ENCODE data around the gene NUCB2. TPM values are rescaled to one million over a fixed set of nuclear protein-coding genes. Genes with fewer than 3 reads are reported as not detected.

NUCB2 gene
- total and polyA plus RNA-seq, 2 of the 13 experiments (the other 11 are each of a cell fraction or from before 2014, with no cell fraction given), result 54.2 to 82.4 TPM

GRCh38 chr11:17368551-17368950, 92.0 kb downstream of the NUCB2 start:
- Histone ChIP-seq H3K79me2 (ENCODE audit: insufficient read depth, low read length) (peaks cover 5% of the 10 kb centered on the region), H3K9ac (ENCODE audit: insufficient read depth, low read depth, low read length) (no peak overlapping the region), H3K9me3 (ENCODE audit: low read length) (peaks cover 54% of the 10 kb centered on the region), H3K27me3 (ENCODE audit: control insufficient read depth in 1 of 2, insufficient read depth in 2 of 2, low read length in 2 of 2) (no peaks in the 10 kb centered on the region), H3K36me3 (replicated peaks in 1 of 2; ENCODE audit: control insufficient read depth in 1 of 2, insufficient read depth in 2 of 2, low read length in 2 of 2) (peaks cover 59 to 98% of the 10 kb centered on the region in 2 experiments), H3K27ac (ENCODE audit: extremely low read length, insufficient read depth, low read length) (no peak overlapping the region), H4K20me1 (ENCODE audit: insufficient read depth, low read length) (no peaks in the 10 kb centered on the region), H3K4me3 (replicated peaks in 1 of 3; ENCODE audit: insufficient read depth in 1 of 3, low read depth in 2 of 3, low read length in 3 of 3) (no peak overlapping the region), H2AFZ (ENCODE audit: low read length) (no peak overlapping the region), H3K4me2 (ENCODE audit: low read depth, low read length) (no peak overlapping the region), H3K4me1 (ENCODE audit: insufficient read depth, low read length) (no peaks in the 10 kb centered on the region)
- intact Hi-C loops (cut with micrococcal nuclease; ENCODE audit: unreplicated experiment) (no loop called here), in situ Hi-C loops (cut with HindIII; ENCODE audit: extremely low pct_ligation_motif_present, low pct_unique_long_range_greater_than_20kb) (no loop called here)
- no peak for DNase-seq (ENCODE audit: low spot score)
- TF ChIP-seq ESRRA (CRISPR knock-in tag; IDR thresholded peaks at IDR 0.05; ENCODE audit: low read depth) (no peak), MIXL1 (CRISPR knock-in tag; IDR thresholded peaks at IDR 0.05) (no peak), GPBP1L1 (CRISPR knock-in tag; IDR thresholded peaks at IDR 0.05) (no peak), ZNF34 (CRISPR knock-in tag; IDR thresholded peaks at IDR 0.05; ENCODE audit: borderline replicate concordance) (no peak), ZNF414 (CRISPR knock-in tag; IDR thresholded peaks at IDR 0.05) (no peak), ZNF580 (CRISPR knock-in tag; IDR thresholded peaks at IDR 0.05; ENCODE audit: borderline replicate concordance, low read depth) (no peak), ZNF18 (CRISPR knock-in tag; IDR thresholded peaks at IDR 0.05; ENCODE audit: insufficient replicate concordance) (no peak), ZNF546 (CRISPR knock-in tag; conservative IDR thresholded peaks at IDR 0.05) (no peak), HNF4A (CRISPR knock-in tag; IDR thresholded peaks at IDR 0.05) (no peak)
- POLR2A ChIA-PET, result no interaction called here
- no TSS peak for BruUV-seq (replicated peaks)
- FAIRE-seq, result no peak
- 93% methylated on average over 3 of the region's 3 CpGs for WGBS (ENCODE audit: low lambda C conversion rate)
- CTCF ChIA-PET (ENCODE audit: low intra/inter-chr PET ratio, low total read pairs), result no interaction called here
- ATAC-seq, result no peak
